Measurements from ENCODE around the gene TNNI3K.

The TNNI3K gene, protein sequence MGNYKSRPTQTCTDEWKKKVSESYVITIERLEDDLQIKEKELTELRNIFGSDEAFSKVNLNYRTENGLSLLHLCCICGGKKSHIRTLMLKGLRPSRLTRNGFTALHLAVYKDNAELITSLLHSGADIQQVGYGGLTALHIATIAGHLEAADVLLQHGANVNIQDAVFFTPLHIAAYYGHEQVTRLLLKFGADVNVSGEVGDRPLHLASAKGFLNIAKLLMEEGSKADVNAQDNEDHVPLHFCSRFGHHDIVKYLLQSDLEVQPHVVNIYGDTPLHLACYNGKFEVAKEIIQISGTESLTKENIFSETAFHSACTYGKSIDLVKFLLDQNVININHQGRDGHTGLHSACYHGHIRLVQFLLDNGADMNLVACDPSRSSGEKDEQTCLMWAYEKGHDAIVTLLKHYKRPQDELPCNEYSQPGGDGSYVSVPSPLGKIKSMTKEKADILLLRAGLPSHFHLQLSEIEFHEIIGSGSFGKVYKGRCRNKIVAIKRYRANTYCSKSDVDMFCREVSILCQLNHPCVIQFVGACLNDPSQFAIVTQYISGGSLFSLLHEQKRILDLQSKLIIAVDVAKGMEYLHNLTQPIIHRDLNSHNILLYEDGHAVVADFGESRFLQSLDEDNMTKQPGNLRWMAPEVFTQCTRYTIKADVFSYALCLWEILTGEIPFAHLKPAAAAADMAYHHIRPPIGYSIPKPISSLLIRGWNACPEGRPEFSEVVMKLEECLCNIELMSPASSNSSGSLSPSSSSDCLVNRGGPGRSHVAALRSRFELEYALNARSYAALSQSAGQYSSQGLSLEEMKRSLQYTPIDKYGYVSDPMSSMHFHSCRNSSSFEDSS

DNA sequence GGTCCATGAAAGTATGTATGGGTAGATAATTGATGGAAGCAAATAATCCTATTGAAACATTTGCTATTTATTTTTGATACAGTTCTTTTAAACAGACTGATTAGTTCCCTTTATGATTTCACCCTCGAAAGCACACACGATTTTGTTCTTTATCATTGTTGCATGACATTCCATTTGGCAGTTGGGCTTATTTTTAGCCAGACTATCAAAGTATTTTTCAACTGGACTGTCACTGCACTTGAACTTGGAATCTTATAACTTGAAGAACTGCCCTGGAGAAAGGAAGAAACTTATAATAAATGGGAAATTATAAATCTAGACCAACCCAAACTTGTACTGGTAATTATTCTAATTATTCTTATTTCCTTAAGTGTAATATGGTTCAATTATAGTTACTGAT is at the start of gene TNNI3K:
TSS of gene TNNI3K (plus strand) at position 235 of the 400 bp plus-strand sequence. CDS start at position 300, 65 bp downstream.
- ATAC-seq (no peak), DNase-seq (ENCODE audit: low spot score in 2 of 2) (no peak)
- no peak within 1 kb of the TSS for H3K4me3 Mint-ChIP-seq
- H3K4me1 Mint-ChIP-seq = no peaks in the 10 kb centered on the region
- H3K9me3 Mint-ChIP-seq = peaks cover 11% of the 10 kb centered on the region
- no peaks in the 10 kb centered on the region for H3K36me3 Mint-ChIP-seq
- H3K27ac Mint-ChIP-seq = no peak within 1 kb of the TSS

DNA sequence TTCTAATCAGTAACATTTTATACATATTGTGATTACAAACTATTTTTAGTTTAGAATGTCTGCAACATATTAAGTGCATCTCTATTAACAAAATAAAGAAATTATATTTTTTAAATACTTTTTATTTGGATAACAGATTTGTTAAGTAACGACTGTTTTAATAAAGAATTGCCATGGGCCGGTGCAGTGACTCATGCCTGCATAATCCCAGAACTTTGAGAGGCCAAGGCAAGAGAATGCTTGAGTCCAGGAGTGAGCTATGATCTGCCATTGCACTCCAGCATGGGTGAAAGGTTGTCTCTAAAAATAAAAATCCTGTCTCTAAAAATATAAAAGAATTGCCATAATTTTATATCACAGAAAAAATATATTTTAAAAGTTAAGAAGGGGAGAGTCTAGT is 41.3 kb upstream of the TNNI3K start:
- Mint-ChIP-seq H3K36me3 (peaks cover 12% of the 10 kb centered on the region), H3K4me1 (peaks cover 16% of the 10 kb centered on the region), H3K9me3 (peaks cover 4% of the 10 kb centered on the region), H3K27ac (no peak overlapping the region), H3K4me3 (no peak overlapping the region)
- ATAC-seq (no peak), DNase-seq (ENCODE audit: low spot score in 2 of 2) (no peak)

DNA sequence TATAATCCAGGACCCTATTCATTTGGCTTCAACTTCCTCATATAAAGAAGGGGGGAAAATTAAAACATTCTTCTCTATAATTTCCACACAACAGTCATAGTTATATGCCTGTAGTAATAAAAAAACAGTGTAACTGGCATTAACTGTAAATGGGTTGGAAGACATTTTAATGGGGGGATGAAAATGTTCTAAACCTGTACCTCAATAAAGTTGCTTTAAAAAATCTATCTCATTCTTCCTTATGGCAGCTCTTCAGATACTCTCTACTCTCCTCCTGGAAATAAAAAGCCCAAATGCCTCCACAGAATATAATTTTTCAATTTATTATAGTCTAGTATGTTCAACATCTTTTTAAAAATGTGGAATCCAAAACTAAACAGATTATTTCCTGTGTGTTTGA is 39.8 kb upstream of the TNNI3K start:
- no peak for DNase-seq (ENCODE audit: low spot score in 2 of 2)
- Mint-ChIP-seq H3K4me3 (no peak overlapping the region), H3K9me3 (no peaks in the 10 kb centered on the region), H3K27ac (no peak overlapping the region), H3K4me1 (peaks cover 16% of the 10 kb centered on the region), H3K36me3 (peaks cover 14% of the 10 kb centered on the region)
- no peak for ATAC-seq

DNA sequence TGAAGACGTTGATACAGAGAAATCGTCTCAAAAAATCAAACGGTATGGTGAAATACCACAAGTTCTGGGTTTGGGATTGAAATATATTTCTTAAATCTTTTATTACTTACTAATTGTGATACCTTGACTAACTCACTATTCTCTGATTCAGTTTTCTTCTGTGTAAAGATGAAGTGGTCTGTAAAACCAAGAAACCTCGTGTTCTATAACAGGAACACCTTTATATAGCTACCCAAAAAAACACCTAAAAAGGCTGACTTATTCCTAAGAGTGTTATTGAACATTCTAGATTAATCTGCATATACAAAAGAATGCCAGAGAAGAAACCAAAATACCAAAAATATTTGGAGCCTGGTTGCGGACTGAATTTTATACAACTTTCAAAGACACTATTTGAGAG is 37.9 kb upstream of the TNNI3K start:
- ATAC-seq (peak; percentile 44), DNase-seq (ENCODE audit: low spot score in 2 of 2) (no peak)
- peaks cover 30% of the 10 kb centered on the region for H3K36me3 Mint-ChIP-seq
- peak overlapping the region; percentile 87 for H3K4me3 Mint-ChIP-seq
- no peaks in the 10 kb centered on the region for H3K9me3 Mint-ChIP-seq
- H3K4me1 Mint-ChIP-seq = peaks cover 16% of the 10 kb centered on the region
- H3K27ac Mint-ChIP-seq = peak overlapping the region; percentile 96

DNA sequence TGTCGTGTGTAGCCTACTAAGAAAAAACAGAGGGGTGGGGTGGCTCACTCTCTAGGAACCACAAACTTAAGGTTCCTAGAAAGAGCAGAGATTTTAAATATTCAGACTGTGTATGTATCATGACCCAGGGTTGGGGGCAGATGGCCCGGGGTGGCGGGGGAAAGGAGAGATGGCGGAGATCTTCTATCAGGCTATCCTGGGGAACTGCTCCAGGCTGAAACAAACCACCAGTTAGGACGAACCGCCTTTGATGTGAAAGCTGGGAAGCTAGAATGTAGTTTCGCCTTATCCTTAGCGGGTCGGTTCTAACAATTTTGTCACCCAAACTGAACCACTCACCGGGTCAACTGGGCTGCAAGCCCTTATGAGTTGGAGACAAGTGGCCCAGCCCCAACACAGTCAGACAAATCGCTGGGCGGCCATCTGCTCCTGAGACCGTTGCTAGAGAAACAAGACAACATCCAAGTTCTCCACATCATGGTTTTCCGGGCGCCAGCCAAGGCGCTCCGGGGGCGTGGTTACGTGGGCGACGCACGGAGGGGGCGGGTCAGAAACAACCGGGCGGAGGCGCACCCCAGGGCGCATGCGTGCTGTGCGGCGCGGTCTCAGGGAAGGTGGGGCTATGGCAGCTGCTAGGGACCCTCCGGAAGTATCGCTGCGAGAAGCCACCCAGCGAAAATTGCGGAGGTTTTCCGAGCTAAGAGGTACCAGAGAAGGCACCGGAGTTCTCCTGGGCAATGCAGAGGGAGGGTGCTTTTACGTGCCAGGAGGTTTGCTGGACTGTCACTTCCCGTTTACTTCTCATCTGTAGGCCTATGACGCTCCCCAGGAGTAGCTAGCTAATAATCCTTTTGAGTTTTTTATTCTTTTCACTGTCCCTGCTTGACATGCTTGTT is 37.3 kb upstream of the TNNI3K start, which contains the start of the genes FPGT and LRRIQ3:
TSS of gene FPGT (plus strand) at position 586 of the 896 bp plus-strand sequence. CDS start at position 623, 37 bp downstream.
TSS of gene LRRIQ3 (minus strand) at position 520 of the 896 bp plus-strand sequence. CDS start 14,492 bp downstream, outside the sequence.
- ATAC-seq = peak; percentile 96
- peak within 1 kb of the TSS; percentile 96 for H3K27ac Mint-ChIP-seq

DNA sequence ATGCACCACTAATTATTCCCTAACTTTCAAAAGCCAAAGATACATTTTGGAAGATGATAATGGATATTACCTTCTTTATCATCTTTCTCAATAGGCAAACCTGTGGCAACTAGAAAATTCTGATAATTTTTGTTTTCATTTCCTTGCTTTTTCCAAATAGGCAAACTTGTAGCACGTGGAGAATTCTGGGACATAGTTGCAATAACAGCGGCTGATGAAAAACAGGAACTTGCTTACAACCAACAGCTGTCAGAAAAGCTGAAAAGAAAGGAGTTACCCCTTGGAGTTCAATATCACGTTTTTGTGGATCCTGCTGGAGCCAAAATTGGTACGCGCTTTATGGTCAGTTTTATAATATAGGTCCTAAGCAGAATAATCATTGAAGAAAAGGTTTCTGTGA is 35.7 kb upstream of the TNNI3K start:
- no peaks in the 10 kb centered on the region for H3K9me3 Mint-ChIP-seq
- peak overlapping the region; percentile 87 for H3K4me3 Mint-ChIP-seq

More for the DNA sequence above, 37.3 kb upstream of the TNNI3K start, which contains the start of the genes FPGT and LRRIQ3:
- Mint-ChIP-seq H3K4me3 (peak within 1 kb of the TSS; percentile 87), H3K4me1 (peaks cover 16% of the 10 kb centered on the region), H3K36me3 (peaks cover 30% of the 10 kb centered on the region), H3K9me3 (no peaks in the 10 kb centered on the region)
- DNase-seq (ENCODE audit: low spot score in 2 of 2) = peak; percentile 93 to 98

DNA sequence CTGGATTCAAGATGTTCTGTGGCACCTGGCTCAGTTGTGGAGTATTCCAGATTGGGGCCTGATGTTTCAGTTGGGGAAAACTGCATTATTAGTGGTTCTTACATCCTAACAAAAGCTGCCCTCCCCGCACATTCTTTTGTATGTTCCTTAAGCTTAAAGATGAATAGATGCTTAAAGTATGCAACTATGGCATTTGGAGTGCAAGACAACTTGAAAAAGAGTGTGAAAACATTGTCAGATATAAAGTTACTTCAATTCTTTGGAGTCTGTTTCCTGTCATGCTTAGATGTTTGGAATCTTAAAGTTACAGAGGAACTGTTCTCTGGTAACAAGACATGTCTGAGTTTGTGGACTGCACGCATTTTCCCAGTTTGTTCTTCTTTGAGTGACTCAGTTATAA is 29.9 kb upstream of the TNNI3K start:
- no peaks in the 10 kb centered on the region for H3K9me3 Mint-ChIP-seq
- no peak overlapping the region for H3K27ac Mint-ChIP-seq
- no peak for DNase-seq (ENCODE audit: low spot score in 2 of 2)
- H3K36me3 Mint-ChIP-seq = peaks cover 40% of the 10 kb centered on the region
- ATAC-seq = no peak
- no peaks in the 10 kb centered on the region for H3K4me1 Mint-ChIP-seq
- no peak overlapping the region for H3K4me3 Mint-ChIP-seq

More for the DNA sequence above, 35.7 kb upstream of the TNNI3K start:
- H3K27ac Mint-ChIP-seq = no peak overlapping the region
- DNase-seq (ENCODE audit: low spot score in 2 of 2) = no peak
- no peak for ATAC-seq
- H3K4me1 Mint-ChIP-seq = peaks cover 16% of the 10 kb centered on the region
- peaks cover 39% of the 10 kb centered on the region for H3K36me3 Mint-ChIP-seq

DNA sequence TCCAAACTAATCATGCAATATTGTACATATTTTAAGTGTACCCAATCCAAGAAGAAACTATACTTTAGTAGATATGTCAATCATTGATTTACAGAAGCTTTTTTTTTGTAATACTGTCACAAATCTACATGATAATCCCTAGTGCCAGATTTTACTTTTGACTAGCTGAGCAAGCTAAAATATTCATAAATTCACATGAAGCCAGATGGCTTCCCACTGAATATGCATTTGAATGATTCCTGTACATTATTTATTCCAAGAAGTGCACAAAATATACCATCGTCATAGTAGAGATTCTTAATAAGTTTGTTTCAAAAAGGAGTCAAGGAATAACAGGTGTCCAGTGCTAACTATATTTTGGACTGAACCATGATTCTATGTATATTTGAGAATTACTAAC is 20.0 kb upstream of the TNNI3K start:
- Mint-ChIP-seq H3K4me1 (no peaks in the 10 kb centered on the region), H3K36me3 (no peaks in the 10 kb centered on the region), H3K27ac (no peak overlapping the region), H3K4me3 (no peak overlapping the region), H3K9me3 (no peaks in the 10 kb centered on the region)
- DNase-seq (ENCODE audit: low spot score in 2 of 2) (no peak), ATAC-seq (no peak)

DNA sequence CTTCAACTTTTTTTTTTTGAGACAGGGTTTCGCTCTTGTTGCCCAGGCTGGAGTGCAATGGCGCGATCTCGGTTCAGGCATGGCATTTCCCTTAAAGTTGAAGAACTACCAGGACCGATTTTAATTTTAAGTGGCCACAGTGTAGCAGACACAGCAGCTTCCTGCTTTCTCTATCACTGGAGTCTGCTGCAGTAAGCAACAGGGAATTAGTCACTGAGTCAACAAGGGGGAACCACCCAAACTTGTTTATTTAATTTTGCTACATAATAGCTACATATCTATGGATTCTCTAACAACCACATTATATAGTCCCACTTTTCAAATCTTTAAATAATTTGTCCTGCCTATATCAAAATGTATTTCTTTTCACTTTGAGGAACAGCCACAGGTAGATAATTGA is 12.5 kb upstream of the TNNI3K start:
- H3K36me3 Mint-ChIP-seq = no peaks in the 10 kb centered on the region
- no peaks in the 10 kb centered on the region for H3K4me1 Mint-ChIP-seq
- ATAC-seq (no peak), DNase-seq (ENCODE audit: low spot score in 2 of 2) (no peak)
- peaks cover 27% of the 10 kb centered on the region for H3K9me3 Mint-ChIP-seq
- no peak overlapping the region for H3K27ac Mint-ChIP-seq
- no peak overlapping the region for H3K4me3 Mint-ChIP-seq

DNA sequence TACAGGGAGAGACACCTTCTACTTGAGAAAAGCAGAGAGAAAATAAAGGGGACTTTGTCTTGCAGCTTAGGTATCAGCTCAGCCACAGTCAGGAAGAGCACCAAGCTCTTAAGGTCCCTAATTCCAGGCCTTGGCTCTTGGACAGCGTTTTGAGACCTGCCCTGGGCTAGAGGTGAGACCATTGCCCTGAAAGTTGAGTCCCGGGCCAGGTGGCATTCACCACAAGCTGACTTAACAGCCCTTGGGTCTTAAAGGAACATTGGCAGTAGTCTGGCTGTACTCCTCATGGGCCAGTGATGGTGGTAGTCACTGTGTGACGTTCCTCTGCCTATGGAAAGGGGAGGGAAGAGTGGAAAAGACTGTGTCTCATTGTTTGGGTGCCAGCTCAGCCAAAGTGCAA is 11.7 kb upstream of the TNNI3K start:
- ATAC-seq (no peak), DNase-seq (ENCODE audit: low spot score in 2 of 2) (no peak)
- H3K27ac Mint-ChIP-seq = no peak overlapping the region
- peaks cover 27% of the 10 kb centered on the region for H3K9me3 Mint-ChIP-seq
- no peak overlapping the region for H3K4me3 Mint-ChIP-seq
- no peaks in the 10 kb centered on the region for H3K4me1 Mint-ChIP-seq
- no peaks in the 10 kb centered on the region for H3K36me3 Mint-ChIP-seq

DNA sequence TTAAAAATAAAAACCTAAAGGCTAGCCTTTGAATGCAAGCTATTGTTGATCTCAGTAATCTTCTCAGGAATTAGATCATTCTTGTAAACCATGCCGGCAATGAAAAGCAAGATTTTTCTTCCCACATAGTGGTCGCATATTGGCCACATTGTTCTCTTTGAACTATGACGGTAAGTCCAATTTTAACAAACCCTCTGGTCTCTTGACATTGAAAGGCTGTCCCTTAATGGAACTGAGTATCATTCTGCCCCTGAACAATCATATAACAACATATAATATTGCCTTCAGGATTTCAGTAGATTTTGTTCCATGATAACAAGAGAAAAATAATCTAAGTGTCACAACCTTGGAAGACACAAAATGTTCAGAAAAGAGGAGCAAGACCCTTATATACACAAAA is 1.3 kb downstream of the TNNI3K start:
- no peak for DNase-seq (ENCODE audit: low spot score in 2 of 2)
- no peaks in the 10 kb centered on the region for H3K4me1 Mint-ChIP-seq
- H3K27ac Mint-ChIP-seq = no peak overlapping the region
- peaks cover 11% of the 10 kb centered on the region for H3K9me3 Mint-ChIP-seq
- H3K36me3 Mint-ChIP-seq = no peaks in the 10 kb centered on the region
- no peak overlapping the region for H3K4me3 Mint-ChIP-seq
- ATAC-seq = no peak

DNA sequence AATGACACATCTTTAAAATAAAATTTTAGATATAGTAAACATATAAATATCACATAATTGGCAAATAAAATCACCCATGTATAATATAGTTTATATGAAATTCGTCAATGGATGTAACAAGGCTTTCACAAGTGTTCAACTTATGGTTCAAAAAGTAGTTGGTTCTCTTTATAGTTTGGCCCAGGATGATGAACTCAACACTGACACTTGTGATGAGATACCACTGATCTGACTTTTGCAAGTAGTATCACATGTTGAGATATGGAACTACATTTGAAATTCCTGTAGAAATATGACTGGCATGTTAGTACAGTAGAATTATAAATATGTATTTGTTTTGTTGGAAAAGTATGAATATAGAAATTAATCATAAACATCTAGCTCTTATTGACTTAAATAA is 1.8 kb downstream of the TNNI3K start:
- H3K9me3 Mint-ChIP-seq = peaks cover 10% of the 10 kb centered on the region
- no peak overlapping the region for H3K4me3 Mint-ChIP-seq
- DNase-seq (ENCODE audit: low spot score in 2 of 2) (no peak), ATAC-seq (no peak)
- no peak overlapping the region for H3K27ac Mint-ChIP-seq
- H3K4me1 Mint-ChIP-seq = no peaks in the 10 kb centered on the region
- no peaks in the 10 kb centered on the region for H3K36me3 Mint-ChIP-seq

DNA sequence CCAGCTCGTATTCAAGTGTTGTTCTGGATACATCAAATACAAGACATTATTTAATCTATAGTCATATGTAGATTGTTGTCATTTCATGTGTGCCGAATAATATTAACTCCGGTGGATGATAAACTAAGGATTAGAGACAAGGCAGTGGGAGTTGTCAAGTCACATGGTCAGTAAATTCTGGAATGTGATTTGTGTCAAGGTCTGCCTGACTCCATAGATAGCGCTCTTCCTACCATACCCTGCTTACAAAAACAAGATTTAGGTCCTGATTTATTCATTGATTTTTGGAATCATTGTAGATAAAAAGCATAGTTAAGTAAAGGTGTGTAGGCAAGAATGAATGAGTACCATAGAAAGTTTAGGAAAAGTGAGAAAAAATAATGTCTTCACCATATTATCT is 2.6 kb downstream of the TNNI3K start:
- Mint-ChIP-seq H3K9me3 (peaks cover 7% of the 10 kb centered on the region), H3K27ac (no peak overlapping the region), H3K36me3 (no peaks in the 10 kb centered on the region), H3K4me1 (no peaks in the 10 kb centered on the region), H3K4me3 (no peak overlapping the region)
- DNase-seq (ENCODE audit: low spot score in 2 of 2) (no peak), ATAC-seq (no peak)

DNA sequence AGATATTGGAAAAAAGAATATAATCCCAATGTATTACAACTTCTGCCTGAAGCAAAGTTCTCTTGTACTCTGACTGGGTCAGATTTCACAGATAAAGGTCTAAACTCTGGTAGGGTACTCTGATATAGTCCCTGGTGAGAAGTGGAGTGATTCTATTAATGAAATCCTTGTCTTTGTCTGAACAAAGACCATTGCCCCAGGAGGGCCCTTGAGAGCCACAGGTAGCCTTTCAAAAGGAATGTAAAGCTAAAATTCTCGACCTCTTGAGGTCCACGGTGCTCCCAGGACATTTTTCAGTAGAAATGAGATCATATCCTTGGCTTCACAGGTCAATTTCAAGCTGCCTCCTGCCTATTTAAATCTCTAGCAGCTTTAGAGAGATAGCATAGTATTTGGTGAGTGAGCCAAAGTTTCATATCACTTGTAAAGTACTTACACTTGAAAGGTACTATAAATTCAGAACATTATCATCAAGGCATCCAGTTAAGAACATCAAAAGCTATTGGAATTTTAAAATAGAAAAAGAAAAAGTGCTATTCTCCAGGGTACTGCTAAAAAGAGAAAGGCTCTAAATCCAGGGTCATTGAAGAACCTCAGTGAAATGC is 10.1 kb downstream of the TNNI3K start:
- ATAC-seq = no peak
- Mint-ChIP-seq H3K9me3 (no peaks in the 10 kb centered on the region), H3K36me3 (no peaks in the 10 kb centered on the region), H3K27ac (no peak overlapping the region), H3K4me1 (no peaks in the 10 kb centered on the region), H3K4me3 (no peak overlapping the region)
- DNase-seq (ENCODE audit: low spot score in 2 of 2) = no peak

Data from stimulated activated effector memory CD8-positive, alpha-beta T cell treated with anti-CD3 and anti-CD28 coated beads, Interleukin-12 subunit alpha, Interleukin-12 subunit beta, amount 100 ng/mL, for 72 hours (primary cell).